Naive thymus-derived CD8-positive, alpha-beta T cell (primary cell): ENCODE data around the gene PRKG1. TPM values are rescaled to one million over a fixed set of nuclear protein-coding genes. Genes with fewer than 3 reads are reported as not detected.

Source experiments
- ATAC-seq, 2 donors: fragments of 150-1000 bp; cut with Tn5 transposase in 1 of 2; sonication (Bioruptor Pico), chemical (Tn5 transposase) in 1 of 2; 1 replicate in 1 of 2; 2 replicates in 1 of 2; pipeline ENCODE4 v1.10.0; 2021; ENCODE audit warnings: mild to moderate bottlenecking in 2 of 2, moderate library complexity in 2 of 2
- POLR2A ChIA-PET: fragments of 350-600 bp; sonication (Branson Sonifier 250); formaldehyde crosslinking; loops from one replicate; lab custom pipeline; 2021; ENCODE audit warnings: antibody characterized with exemption; lab: Charles Lee
- DNase-seq, 10 donors: peaks; one replicate each; pipeline versions ENCODE4 v3.0.0 to v3.0.0-alpha.2; 2020 to 2022
- H3K27ac Mint-ChIP-seq, 10 donors: one replicate each; pipeline ENCODE4 v1.8.0; 2020 to 2022; ENCODE audit warnings: mild to moderate bottlenecking in 10 of 10, mixed read lengths in 10 of 10, moderate library complexity in 4 of 10, inconsistent platforms in 1 of 10
- H3K27me3 Mint-ChIP-seq, 5 donors: one replicate each; pipeline ENCODE4 v1.8.0; 2021 to 2022; ENCODE audit warnings: mixed read lengths in 5 of 5
- H3K36me3 Mint-ChIP-seq, 3 donors: one replicate each; pipeline ENCODE4 v1.8.0; 2020 to 2022; ENCODE audit warnings: mixed read lengths in 3 of 3, mild to moderate bottlenecking in 2 of 3, inconsistent platforms in 1 of 3
- H3K4me1 Mint-ChIP-seq, 4 donors: one replicate each; pipeline ENCODE4 v1.8.0; 2021 to 2022; ENCODE audit warnings: mixed read lengths in 4 of 4
- H3K4me3 Mint-ChIP-seq, 10 donors: one replicate each; pipeline ENCODE4 v1.8.0; 2020 to 2022; ENCODE audit warnings: mild to moderate bottlenecking in 10 of 10, mixed read lengths in 10 of 10, moderate library complexity in 6 of 10, inconsistent platforms in 1 of 10
- H3K9me3 Mint-ChIP-seq, 9 donors: one replicate each; pipeline ENCODE4 v1.8.0; 2020 to 2022; ENCODE audit warnings: mixed read lengths in 9 of 9, mild to moderate bottlenecking in 3 of 9, inconsistent platforms in 1 of 9, moderate library complexity in 1 of 9
- polyA plus RNA-seq, 3 donors: library from polyadenylated mRNA; unstranded; fragments of 300-500 nt; fragmentation: Illumina TruSeq; gene quantifications; one replicate each; pipeline ENCODE4 v1.2.3, GENCODE V29; 2021
- total RNA-seq, 8 experiments: library from RNA in 2 of 8; stranded (reverse) in 2 of 8; gene quantifications; one replicate each; pipeline ENCODE4 v1.2.3 and lab custom pipeline; 2021 to 2026

Gene PRKG1
- total and polyA plus RNA-seq, 5 experiments from 2014 or later = not detected

- Mint-ChIP-seq H3K27ac (no peak overlapping the region), H3K4me1 (no peaks in the 10 kb centered on the region), H3K4me3 (no peak overlapping the region), H3K36me3 (no peaks in the 10 kb centered on the region), H3K9me3 (peaks cover 0 to 13% (median 0%) of the 10 kb centered on the region in 9 donors), H3K27me3 (no peaks in the 10 kb centered on the region)
- no peak for ATAC-seq
- POLR2A ChIA-PET = no interaction called here
- no peak for DNase-seq
Measured at GRCh38 chr10:51168086-51168815, 94.0 kb downstream of the PRKG1 start.

- Mint-ChIP-seq H3K9me3 (peaks cover 0 to 13% (median 0%) of the 10 kb centered on the region in 9 donors), H3K4me1 (no peaks in the 10 kb centered on the region), H3K27me3 (no peaks in the 10 kb centered on the region), H3K4me3 (no peak overlapping the region), H3K27ac (no peak overlapping the region), H3K36me3 (no peaks in the 10 kb centered on the region)
- ATAC-seq = no peak
- POLR2A ChIA-PET = no interaction called here
- DNase-seq = no peak
Measured at GRCh38 chr10:51169111-51169510, 94.8 kb downstream of the PRKG1 start.

GRCh38 chr10:51170518-51171245, 96.4 kb downstream of the PRKG1 start:
- H3K4me3 Mint-ChIP-seq = no peak overlapping the region

GRCh38 chr10:51171946-51172345, 97.7 kb downstream of the PRKG1 start:
- Mint-ChIP-seq H3K36me3 (no peaks in the 10 kb centered on the region), H3K9me3 (peaks cover 0 to 9% (median 0%) of the 10 kb centered on the region in 9 donors), H3K27ac (no peak overlapping the region), H3K4me1 (no peaks in the 10 kb centered on the region), H3K4me3 (no peak overlapping the region), H3K27me3 (no peaks in the 10 kb centered on the region)
- POLR2A ChIA-PET = no interaction called here
- DNase-seq = no peak
- no peak for ATAC-seq

More at GRCh38 chr10:51170518-51171245, 96.4 kb downstream of the PRKG1 start:
- Mint-ChIP-seq H3K9me3 (peaks cover 0 to 13% (median 0%) of the 10 kb centered on the region in 9 donors), H3K27me3 (no peaks in the 10 kb centered on the region), H3K4me1 (no peaks in the 10 kb centered on the region), H3K27ac (no peak overlapping the region), H3K36me3 (no peaks in the 10 kb centered on the region)
- POLR2A ChIA-PET = no interaction called here
- no peak for ATAC-seq
- no peak for DNase-seq

GRCh38 chr10:51176976-51177695, 102.8 kb downstream of the PRKG1 start:
- Mint-ChIP-seq H3K36me3 (no peaks in the 10 kb centered on the region), H3K4me1 (no peaks in the 10 kb centered on the region), H3K9me3 (peaks cover 0 to 2% (median 0%) of the 10 kb centered on the region in 9 donors), H3K27ac (no peak overlapping the region), H3K27me3 (peaks cover 0 to 1% (median 0%) of the 10 kb centered on the region in 5 donors), H3K4me3 (no peak overlapping the region)
- POLR2A ChIA-PET = no interaction called here
- DNase-seq (no peak), ATAC-seq (no peak)

GRCh38 chr10:51178634-51179033, 104.3 kb downstream of the PRKG1 start:
- POLR2A ChIA-PET = no interaction called here
- ATAC-seq = no peak
- no peaks in the 10 kb centered on the region for H3K9me3 Mint-ChIP-seq

GRCh38 chr10:51180141-51180540, 105.9 kb downstream of the PRKG1 start:
- POLR2A ChIA-PET = no interaction called here
- Mint-ChIP-seq H3K27me3 (peaks cover 0 to 1% (median 0%) of the 10 kb centered on the region in 5 donors), H3K4me3 (no peak overlapping the region), H3K36me3 (no peaks in the 10 kb centered on the region), H3K27ac (no peak overlapping the region), H3K4me1 (no peaks in the 10 kb centered on the region), H3K9me3 (no peaks in the 10 kb centered on the region)
- ATAC-seq (no peak), DNase-seq (no peak)

More at GRCh38 chr10:51178634-51179033, 104.3 kb downstream of the PRKG1 start:
- DNase-seq = no peak
- H3K36me3 Mint-ChIP-seq = no peaks in the 10 kb centered on the region
- H3K4me1 Mint-ChIP-seq = no peaks in the 10 kb centered on the region
- no peak overlapping the region for H3K4me3 Mint-ChIP-seq
- peaks cover 0 to 1% (median 0%) of the 10 kb centered on the region in 5 donors for H3K27me3 Mint-ChIP-seq
- no peak overlapping the region for H3K27ac Mint-ChIP-seq

- H3K9me3 Mint-ChIP-seq = no peaks in the 10 kb centered on the region
- no peaks in the 10 kb centered on the region for H3K4me1 Mint-ChIP-seq
- no peaks in the 10 kb centered on the region for H3K36me3 Mint-ChIP-seq
- POLR2A ChIA-PET = no interaction called here
- H3K27ac Mint-ChIP-seq = no peak overlapping the region
- DNase-seq = no peak
- H3K27me3 Mint-ChIP-seq = peaks cover 0 to 4% (median 0%) of the 10 kb centered on the region in 5 donors
- H3K4me3 Mint-ChIP-seq = no peak overlapping the region
- ATAC-seq = no peak
Measured at GRCh38 chr10:51183783-51184182, 109.5 kb downstream of the PRKG1 start.

- no peaks in the 10 kb centered on the region for H3K4me1 Mint-ChIP-seq
- peaks cover 0 to 4% (median 0%) of the 10 kb centered on the region in 5 donors for H3K27me3 Mint-ChIP-seq
- no peaks in the 10 kb centered on the region for H3K36me3 Mint-ChIP-seq
- POLR2A ChIA-PET = no interaction called here
- H3K9me3 Mint-ChIP-seq = no peaks in the 10 kb centered on the region
- H3K4me3 Mint-ChIP-seq = no peak overlapping the region
- ATAC-seq (no peak), DNase-seq (no peak)
- no peak overlapping the region for H3K27ac Mint-ChIP-seq
Measured at GRCh38 chr10:51186361-51186760, 112.1 kb downstream of the PRKG1 start.

- Mint-ChIP-seq H3K4me3 (no peak overlapping the region), H3K4me1 (no peaks in the 10 kb centered on the region), H3K27me3 (peaks cover 0 to 4% (median 0%) of the 10 kb centered on the region in 5 donors), H3K9me3 (no peaks in the 10 kb centered on the region), H3K27ac (no peak overlapping the region), H3K36me3 (no peaks in the 10 kb centered on the region)
- DNase-seq = no peak
- ATAC-seq = no peak
- POLR2A ChIA-PET = no interaction called here
Measured at GRCh38 chr10:51188008-51188407, 113.7 kb downstream of the PRKG1 start.

- ATAC-seq = no peak
- POLR2A ChIA-PET = no interaction called here
- no peaks in the 10 kb centered on the region for H3K4me1 Mint-ChIP-seq
Measured at GRCh38 chr10:51188866-51189265, 114.6 kb downstream of the PRKG1 start.

GRCh38 chr10:51196508-51197175, 122.4 kb downstream of the PRKG1 start:
- DNase-seq = no peak
- no peaks in the 10 kb centered on the region for H3K4me1 Mint-ChIP-seq
- ATAC-seq = no peak
- POLR2A ChIA-PET = no interaction called here
- H3K27me3 Mint-ChIP-seq = peaks cover 0 to 4% (median 0%) of the 10 kb centered on the region in 5 donors
- no peak overlapping the region for H3K27ac Mint-ChIP-seq
- H3K4me3 Mint-ChIP-seq = no peak overlapping the region
- H3K9me3 Mint-ChIP-seq = peaks cover 0 to 2% (median 0%) of the 10 kb centered on the region in 9 donors
- H3K36me3 Mint-ChIP-seq = no peaks in the 10 kb centered on the region

More at GRCh38 chr10:51188866-51189265, 114.6 kb downstream of the PRKG1 start:
- no peak for DNase-seq
- Mint-ChIP-seq H3K36me3 (no peaks in the 10 kb centered on the region), H3K27ac (peak overlapping the region in 1 of 10 donors; percentile 20), H3K4me3 (no peak overlapping the region), H3K27me3 (peaks cover 0 to 4% (median 0%) of the 10 kb centered on the region in 5 donors), H3K9me3 (no peaks in the 10 kb centered on the region)
